Fibroblast of skin of left biceps (primary cell): ENCODE results near the gene JAKMIP2.
"Not testable (repeated sequence)": the region's sequence is repeated elsewhere in the genome, so short reads cannot be mapped to it uniquely, and the experiment has no call there.

Source experiments
- DNase-seq, 2 experiments: peaks; one replicate each; pipeline ENCODE4 v3.0.0-alpha.2; 2013; ENCODE audit warnings: low read depth in 2 of 2

The JAKMIP2 gene

GRCh38 chr5:147648597-147648996 lies 133.9 kb downstream of the JAKMIP2 start:
- no peak for DNase-seq

- DNase-seq: no peak
Measured at GRCh38 chr5:147645197-147645596, 137.3 kb downstream of the JAKMIP2 start.

GRCh38 chr5:147644460-147644859 lies 138.1 kb downstream of the JAKMIP2 start:
- no peak for DNase-seq

- DNase-seq: no peak
Measured at GRCh38 chr5:147643142-147643541, 139.4 kb downstream of the JAKMIP2 start.

- no peak for DNase-seq
Measured at GRCh38 chr5:147642666-147643065, 139.9 kb downstream of the JAKMIP2 start.

- no peak for DNase-seq
Measured at GRCh38 chr5:147639321-147639720, 143.2 kb downstream of the JAKMIP2 start.

GRCh38 chr5:147636729-147636984 lies 145.9 kb downstream of the JAKMIP2 start:
- no peak for DNase-seq

- DNase-seq: no peak
Measured at GRCh38 chr5:147635882-147636728, 146.4 kb downstream of the JAKMIP2 start.

- not testable (repeated sequence) for DNase-seq
Measured at GRCh38 chr5:147635439-147635838, 147.1 kb downstream of the JAKMIP2 start.

GRCh38 chr5:147633173-147633572 lies 149.4 kb downstream of the JAKMIP2 start:
- DNase-seq: no peak

GRCh38 chr5:147631428-147632003 lies 151.0 kb downstream of the JAKMIP2 start:
- DNase-seq: no peak

- no peak for DNase-seq
Measured at GRCh38 chr5:147629196-147629595, 153.3 kb downstream of the JAKMIP2 start.

GRCh38 chr5:147628058-147628895 lies 154.3 kb downstream of the JAKMIP2 start:
- peak; percentile 23 to 30 for DNase-seq

- no peak for DNase-seq
Measured at GRCh38 chr5:147626464-147626863, 156.1 kb downstream of the JAKMIP2 start.

- DNase-seq: no peak
Measured at GRCh38 chr5:147621016-147621415, 161.5 kb downstream of the JAKMIP2 start.

GRCh38 chr5:147619281-147619878 lies 163.1 kb downstream of the JAKMIP2 start:
- peak in 1 of 2 experiments; percentile 4 for DNase-seq

GRCh38 chr5:147617711-147618350 lies 164.7 kb downstream of the JAKMIP2 start:
- DNase-seq: no peak

GRCh38 chr5:147617191-147617606 lies 165.3 kb downstream of the JAKMIP2 start:
- no peak for DNase-seq

- no peak for DNase-seq
Measured at GRCh38 chr5:147616421-147616820, 166.1 kb downstream of the JAKMIP2 start.

GRCh38 chr5:147613359-147613758 lies 169.2 kb downstream of the JAKMIP2 start:
- DNase-seq: peak; percentile 7 to 10

- no peak for DNase-seq
Measured at GRCh38 chr5:147611483-147611882, 171.0 kb downstream of the JAKMIP2 start.

- no peak for DNase-seq
Measured at GRCh38 chr5:147610798-147611197, 171.7 kb downstream of the JAKMIP2 start.
